HG03469 (cell line): ENCODE results near the gene CALCR.
A peak's percentile ranks its signal among the peaks of the same experiment; 100 is the strongest.

Experiments
- ATAC-seq: cut with Tn5 transposase; IDR thresholded peaks from one replicate; pipeline ENCODE4 v1.9.1; 2021; ENCODE audit warnings: mild to moderate bottlenecking, moderate library complexity, moderate number of reproducible peaks; ENCODE audit not compliant: unreplicated experiment

Gene CALCR

DNA sequence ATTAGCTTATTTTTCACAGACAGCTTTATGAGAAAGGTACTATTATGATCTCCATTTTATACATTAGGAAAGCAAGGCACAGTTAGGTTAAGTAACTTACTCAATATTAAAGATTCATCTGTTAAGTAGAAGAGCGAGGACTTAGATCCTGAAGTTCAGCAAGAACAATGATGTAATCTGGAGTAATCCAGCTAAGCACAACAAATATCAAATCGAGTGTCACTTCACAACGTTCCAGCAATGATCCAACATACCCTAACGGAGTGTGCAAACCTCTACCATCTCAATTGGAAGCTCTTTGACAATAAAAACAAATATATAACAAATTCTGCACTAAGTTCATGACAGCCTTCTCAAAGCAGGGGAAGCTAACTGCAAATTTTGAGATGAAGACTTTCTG, 121.3 kb downstream of the CALCR start:
- no peak for ATAC-seq

DNA sequence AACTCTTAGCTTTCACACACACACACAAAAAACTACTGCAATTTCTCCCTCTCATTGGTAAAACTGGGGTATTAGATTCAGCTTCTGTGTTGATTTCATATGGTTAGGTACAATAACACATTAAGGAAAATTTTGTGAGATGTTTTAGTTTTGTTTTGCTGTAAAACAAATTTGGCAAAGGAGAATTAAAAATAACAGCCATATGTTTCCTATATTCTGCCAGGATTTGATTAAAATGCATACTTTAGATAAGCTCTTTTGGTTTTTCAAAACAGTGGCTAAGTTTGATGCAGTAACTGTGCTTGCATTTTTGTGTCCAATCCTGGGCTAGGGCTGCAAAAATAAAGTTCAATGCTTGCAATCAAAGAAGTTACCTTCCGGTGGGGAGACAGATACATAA, 126.3 kb downstream of the CALCR start:
- no peak for ATAC-seq

DNA sequence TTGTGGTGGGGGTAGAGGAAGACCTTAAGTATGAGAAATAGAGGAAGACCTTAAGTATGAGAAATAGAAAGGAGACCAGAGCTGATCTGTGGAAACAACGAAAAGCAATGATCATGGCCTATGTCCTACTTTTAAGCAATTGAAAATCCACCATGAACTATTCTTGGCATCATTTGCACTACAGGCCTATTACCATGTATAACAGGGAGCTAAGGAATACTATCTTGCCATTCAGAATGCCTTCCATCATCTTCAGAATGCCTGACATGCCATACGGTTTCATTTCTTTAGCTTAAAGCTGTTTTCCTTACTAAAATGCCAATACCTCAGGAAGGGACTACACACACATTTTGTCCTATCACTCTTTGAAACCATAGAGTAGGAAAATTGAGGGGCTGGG, 127.0 kb downstream of the CALCR start:
- ATAC-seq: no peak

DNA sequence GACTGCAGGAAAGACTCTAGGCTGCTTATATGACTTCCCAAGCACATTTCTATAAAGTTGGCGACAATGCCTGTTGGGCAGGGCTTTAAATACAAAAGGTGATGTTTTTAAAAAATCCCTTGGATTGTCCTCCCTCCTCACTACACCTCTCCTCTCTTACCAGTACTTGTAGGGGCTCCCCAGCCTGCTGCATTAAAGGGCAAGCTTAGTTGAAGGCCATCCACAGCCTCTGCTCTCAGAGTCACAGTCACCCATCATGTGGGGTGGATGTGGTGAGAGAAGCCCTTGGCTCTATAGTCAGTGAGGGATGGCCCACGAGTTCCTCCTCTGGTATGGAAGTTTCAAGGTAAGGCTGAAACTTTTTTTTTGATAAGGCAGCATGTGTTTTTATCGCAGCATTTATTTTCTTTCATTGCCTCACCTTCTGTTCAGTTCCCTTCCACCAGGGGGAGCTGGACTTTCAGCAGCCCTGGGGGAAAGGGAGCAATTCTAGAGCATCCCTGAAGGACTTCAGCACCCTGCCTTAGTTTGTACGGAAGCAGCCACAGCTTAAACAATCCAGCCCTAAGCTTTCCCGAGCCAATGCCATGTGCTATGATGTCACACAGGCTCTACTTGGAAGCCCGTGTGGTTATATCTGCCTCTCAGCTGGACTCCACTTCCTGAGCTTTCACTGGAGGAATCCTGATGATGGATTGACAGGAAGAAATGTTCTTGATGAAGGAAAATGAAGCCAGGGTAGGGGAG, 131.9 kb downstream of the CALCR start:
- peak; percentile 75 for ATAC-seq

DNA sequence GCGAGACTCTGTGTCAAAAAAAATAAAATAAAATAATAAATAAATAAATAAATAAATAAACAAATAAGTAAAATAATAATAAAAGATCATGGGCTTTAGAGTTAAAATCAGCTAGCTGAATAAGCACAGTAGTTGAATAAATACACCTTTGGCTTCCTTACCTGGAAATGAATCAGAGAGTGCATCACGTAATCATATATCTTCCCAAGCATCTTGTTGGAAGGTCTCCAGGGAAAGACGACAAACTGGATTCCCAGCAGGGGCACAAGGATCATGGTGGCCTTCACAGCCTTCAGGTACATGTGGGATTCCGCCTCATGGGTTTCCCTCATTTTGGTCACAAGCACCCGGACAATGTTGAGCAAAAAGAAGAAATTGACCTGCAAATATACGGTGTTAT, 138.7 kb downstream of the CALCR start:
- ATAC-seq: no peak

- no peak for ATAC-seq
These were observed 142.4 kb downstream of the CALCR start for GRCh38 chr7:93432130-93432529.

GRCh38 chr7:93430917-93431588, 143.5 kb downstream of the CALCR start:
- no peak for ATAC-seq

GRCh38 chr7:93429563-93429962, 145.0 kb downstream of the CALCR start:
- no peak for ATAC-seq

- ATAC-seq: no peak
These were observed 147.4 kb downstream of the CALCR start for GRCh38 chr7:93427107-93427506.

- no peak for ATAC-seq
These were observed 148.3 kb downstream of the CALCR start for GRCh38 chr7:93426155-93426696.

GRCh38 chr7:93414574-93414973, 159.9 kb downstream of the CALCR start:
- ATAC-seq: no peak

DNA sequence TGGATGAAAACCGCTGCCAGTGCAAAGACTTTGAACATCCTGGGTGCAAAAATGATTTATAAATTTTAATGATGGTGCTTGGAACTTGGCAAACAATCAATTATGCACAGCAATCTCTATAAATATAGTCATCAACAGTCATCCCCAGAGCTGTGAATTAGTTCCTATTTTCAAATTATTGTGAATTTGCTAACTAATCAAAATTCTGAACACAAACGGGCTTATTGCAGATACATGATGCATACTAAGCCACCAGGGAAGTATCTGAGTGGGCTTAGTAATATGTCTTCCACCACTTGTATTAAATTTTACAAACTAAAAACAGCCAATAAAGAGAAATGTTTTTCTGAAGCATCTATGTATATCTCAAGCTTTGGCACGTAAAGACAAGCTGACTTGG, 165.2 kb downstream of the CALCR start:
- ATAC-seq: no peak

GRCh38 chr7:93407239-93407638, 167.3 kb downstream of the CALCR start:
- no peak for ATAC-seq

DNA sequence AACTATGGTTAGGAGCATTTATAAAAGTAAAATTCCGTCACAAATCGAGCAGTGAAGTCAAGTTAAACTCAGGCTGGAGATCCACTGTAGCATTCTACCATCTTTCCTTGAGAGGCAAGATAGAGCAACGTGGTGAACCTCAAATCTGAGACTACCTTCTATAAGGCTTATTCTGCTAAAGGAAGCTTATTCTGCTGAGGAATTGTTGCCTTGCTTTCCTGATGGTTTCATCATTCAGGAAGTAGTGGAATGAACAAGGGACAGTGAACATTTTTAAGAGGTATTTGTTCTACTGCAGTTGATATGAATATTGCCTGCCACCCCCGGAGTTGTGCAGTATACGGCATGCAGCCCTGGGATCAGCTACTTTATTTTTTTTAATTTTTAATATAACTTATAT, 171.6 kb downstream of the CALCR start:
- no peak for ATAC-seq

- no peak for ATAC-seq
These were observed 174.9 kb downstream of the CALCR start for GRCh38 chr7:93399642-93400041.

- ATAC-seq: no peak
These were observed 181.5 kb downstream of the CALCR start for GRCh38 chr7:93392984-93393383.

DNA sequence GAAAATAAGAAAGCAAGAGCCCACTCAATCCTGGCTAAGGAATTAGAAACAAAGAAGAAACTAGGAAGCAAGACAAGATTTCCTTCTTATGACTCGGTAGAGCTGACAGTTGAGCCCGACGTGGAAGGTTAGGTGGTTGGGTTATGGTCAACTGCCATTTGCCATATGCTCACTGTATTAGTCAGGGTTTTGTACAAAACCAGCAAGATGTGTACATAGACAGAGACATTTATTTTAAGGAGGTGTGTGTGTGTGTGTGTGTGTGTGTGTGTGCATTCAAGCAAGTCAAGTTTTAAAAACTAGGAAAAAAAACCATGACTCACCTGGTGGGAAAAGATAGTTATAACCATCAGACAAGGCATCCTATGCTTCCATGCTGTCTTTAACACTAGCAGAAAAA, 183.9 kb downstream of the CALCR start:
- ATAC-seq: no peak

- ATAC-seq: no peak
These were observed 192.2 kb downstream of the CALCR start for GRCh38 chr7:93382362-93382761.

- no peak for ATAC-seq
These were observed 196.3 kb downstream of the CALCR start for GRCh38 chr7:93378131-93378760.

DNA sequence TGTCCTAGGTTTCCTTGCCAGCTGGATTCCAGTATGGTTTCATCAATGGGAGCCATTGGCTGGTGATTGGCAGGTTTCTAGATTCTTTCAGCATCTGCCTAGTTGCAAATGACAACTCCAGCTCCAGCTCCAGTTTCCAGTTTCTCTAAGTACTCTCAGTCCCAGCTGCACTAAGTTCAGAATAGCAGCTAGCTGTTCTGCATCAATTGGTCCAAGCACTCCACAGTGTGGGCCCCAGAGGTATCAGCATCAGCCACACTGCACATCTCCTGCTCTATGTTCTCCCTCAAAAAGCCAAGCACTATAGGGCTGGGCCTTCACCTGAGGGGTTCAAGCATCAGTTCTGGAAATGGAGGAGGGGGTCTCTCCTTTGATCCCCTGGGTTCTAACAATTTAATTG, 198.9 kb downstream of the CALCR start:
- no peak for ATAC-seq
